IMR-90 (cell line): Measurements from ENCODE around the gene NUP37. TPM values are rescaled to one million over a fixed set of nuclear protein-coding genes. Genes with fewer than 3 reads are reported as not detected.

Experiments used
- ATAC-seq: fragments of 200-7000 bp; cut with Tn5 transposase; 2 replicates; pipeline ENCODE4 v1.9.1; 2020; ENCODE audit warnings: low read depth, mild to moderate bottlenecking, moderate library complexity
- BruUV-seq: library from RNA; stranded (reverse); fragments of 400-500 nt; replicated peaks from 2 replicates; lab custom pipeline; 2021; lab: Mats Ljungman, UMichigan
- CTCF ChIA-PET: fragments of 300-600 bp; formaldehyde crosslinking; extraction: SDS; loops from one replicate; lab custom pipeline; 2021; ENCODE audit warnings: antibody characterized with exemption; lab: Yijun Ruan, JAX
- POLR2A ChIA-PET: fragments of 300-600 bp; sonication (Branson Sonifier 250); formaldehyde crosslinking; loops from one replicate; lab custom pipeline; 2022; ENCODE audit warnings: antibody characterized with exemption; ENCODE audit not compliant: unreplicated experiment; lab: Charles Lee
- DNase-seq: peaks from one replicate; pipeline ENCODE4 v3.0.0; 2013
- H2AFZ ChIP-seq: replicated peaks from 2 replicates; pipeline ENCODE3; 2013; ENCODE audit warnings: low read length, mild to moderate bottlenecking; ENCODE audit not compliant: poor library complexity
- H2AK5ac ChIP-seq: 2 replicates; pipeline ENCODE4 v1.6.1; 2013; ENCODE audit warnings: low read depth, low read length, inconsistent platforms
- H2AK9ac ChIP-seq: replicated peaks from 2 replicates; pipeline ENCODE3; 2013; ENCODE audit warnings: mild to moderate bottlenecking, low read depth, low read length, moderate library complexity; ENCODE audit not compliant: poor library complexity
- H2BK120ac ChIP-seq: 2 replicates; pipeline ENCODE4 v1.6.1; 2013; ENCODE audit warnings: low read depth, low read length, inconsistent platforms
- H2BK15ac ChIP-seq: 3 replicates; pipeline ENCODE4 v1.6.1; 2013; ENCODE audit warnings: low read depth, low read length, inconsistent platforms
- H2BK20ac ChIP-seq: 2 replicates; pipeline ENCODE4 v1.6.1; 2013; ENCODE audit warnings: low read depth, mild to moderate bottlenecking, inconsistent platforms, low read length, moderate library complexity
- H2BK5ac ChIP-seq: 2 replicates; pipeline ENCODE4 v1.6.1; 2013; ENCODE audit warnings: mild to moderate bottlenecking, low read depth, low read length, inconsistent platforms; ENCODE audit not compliant: poor library complexity, severe bottlenecking
- H3K14ac ChIP-seq: replicated peaks from 2 replicates; pipeline ENCODE4 v1.6.1; 2013; ENCODE audit warnings: low read depth, low read length, inconsistent platforms
- H3K18ac ChIP-seq: 2 replicates; pipeline ENCODE4 v1.6.1; 2013; ENCODE audit warnings: low read depth, low read length, control low read depth
- H3K23ac ChIP-seq: 2 replicates; pipeline ENCODE4 v1.6.1; 2013; ENCODE audit warnings: low read depth, low read length, inconsistent platforms
- H3K27ac ChIP-seq: 2 replicates; pipeline ENCODE4 v1.5.1; 2013; ENCODE audit warnings: mild to moderate bottlenecking, control low read depth, low read length; ENCODE audit not compliant: insufficient read depth
- H3K27me3 ChIP-seq: 2 replicates; pipeline ENCODE4 v1.6.1; 2013; ENCODE audit warnings: low read length; ENCODE audit not compliant: control insufficient read depth, insufficient read depth
- H3K36me3 ChIP-seq: 2 replicates; pipeline ENCODE4 v1.6.1; 2013; ENCODE audit warnings: low read length, mixed read lengths; ENCODE audit not compliant: control insufficient read depth, insufficient read depth
- H3K4ac ChIP-seq: 2 replicates; pipeline ENCODE4 v1.6.1; 2013; ENCODE audit warnings: low read depth, low read length, inconsistent platforms
- H3K4me1 ChIP-seq: 2 replicates; pipeline ENCODE4 v1.6.1; 2013; ENCODE audit warnings: low read length, mixed read lengths; ENCODE audit not compliant: control insufficient read depth, insufficient read depth
- H3K4me2 ChIP-seq: 2 replicates; pipeline ENCODE4 v1.6.1; 2013; ENCODE audit warnings: low read depth, mild to moderate bottlenecking, control low read depth, low read length, moderate library complexity
- H3K4me3 ChIP-seq: 2 replicates; pipeline ENCODE4 v1.5.1; 2013; ENCODE audit warnings: low read depth, mild to moderate bottlenecking, control low read depth, low read length, moderate library complexity; ENCODE audit not compliant: insufficient read depth
- H3K56ac ChIP-seq: 2 replicates; pipeline ENCODE4 v1.6.1; 2013; ENCODE audit warnings: low read length, inconsistent platforms; ENCODE audit not compliant: insufficient read depth; ENCODE audit errors: extremely low read depth
- H3K79me1 ChIP-seq, 2 experiments: 2 replicates each; pipeline ENCODE4 v1.6.1; 2013; ENCODE audit warnings: low read length in 2 of 2, inconsistent platforms in 1 of 2, low read depth in 1 of 2
- H3K9ac ChIP-seq: 2 replicates; pipeline ENCODE4 v1.6.1; 2013; ENCODE audit warnings: low read depth, low read length, control low read depth
- H3K9me1 ChIP-seq: 2 replicates; pipeline ENCODE4 v1.6.1; 2013; ENCODE audit warnings: low read length, inconsistent platforms; ENCODE audit not compliant: insufficient read depth
- H3K9me3 ChIP-seq: 2 replicates; pipeline ENCODE4 v1.6.1; 2013; ENCODE audit warnings: low read length; ENCODE audit not compliant: control insufficient read depth, insufficient read depth
- H4K20me1 ChIP-seq: 2 replicates; pipeline ENCODE4 v1.6.1; 2013; ENCODE audit warnings: low read length, inconsistent platforms; ENCODE audit not compliant: insufficient read depth
- H4K5ac ChIP-seq: 2 replicates; pipeline ENCODE4 v1.6.1; 2013; ENCODE audit warnings: mild to moderate bottlenecking, low read depth, low read length, control low read depth
- H4K8ac ChIP-seq, 2 experiments: 2 replicates each; pipeline ENCODE4 v1.6.1; 2013; ENCODE audit warnings: low read depth in 2 of 2, low read length in 2 of 2, control low read depth in 1 of 2, inconsistent platforms in 1 of 2
- H4K91ac ChIP-seq: 2 replicates; pipeline ENCODE4 v1.6.1; 2013; ENCODE audit warnings: low read depth, low read length, inconsistent platforms; ENCODE audit not compliant: insufficient read depth
- BHLHE40 ChIP-seq: fragments of 150-350 bp; IDR thresholded peaks from 2 replicates; pipeline ENCODE4 v1.6.1; 2016; ENCODE audit warnings: mild to moderate bottlenecking, low read depth, low read length
- CEBPB ChIP-seq: IDR thresholded peaks from 2 replicates; pipeline ENCODE4 v1.6.1; 2012; ENCODE audit warnings: low read depth, low read length, improper control_type of control experiment
- CHD1 ChIP-seq: IDR thresholded peaks from 2 replicates; pipeline ENCODE4 v1.6.1; 2012; ENCODE audit warnings: low read depth, low read length, improper control_type of control experiment
- FOS ChIP-seq: fragments of 150-350 bp; IDR thresholded peaks from 2 replicates; pipeline ENCODE4 v1.6.1; 2016; ENCODE audit warnings: low read depth, low read length
- MAFK ChIP-seq: IDR thresholded peaks from 2 replicates; pipeline ENCODE4 v1.6.1; 2012; ENCODE audit warnings: low read depth, low read length, improper control_type of control experiment
- MAZ ChIP-seq: IDR thresholded peaks from 2 replicates; pipeline ENCODE4 v1.6.1; 2012; ENCODE audit warnings: low read depth, mild to moderate bottlenecking, low read length, improper control_type of control experiment, moderate library complexity, borderline replicate concordance
- MXI1 ChIP-seq: IDR thresholded peaks from 2 replicates; pipeline ENCODE4 v1.6.1; 2012; ENCODE audit warnings: low read depth, mild to moderate bottlenecking, low read length, moderate library complexity, borderline replicate concordance
- NFE2L2 ChIP-seq: fragments of 150-350 bp; IDR thresholded peaks from 2 replicates; pipeline ENCODE4 v1.6.1; 2016; ENCODE audit warnings: low read depth, mild to moderate bottlenecking, low read length
- POLR2A ChIP-seq: IDR thresholded peaks from 2 replicates; pipeline ENCODE4 v1.6.1; 2012; ENCODE audit warnings: mild to moderate bottlenecking, low read depth, low read length
- RCOR1 ChIP-seq: IDR thresholded peaks from 2 replicates; pipeline ENCODE4 v1.6.1; 2012; ENCODE audit warnings: mild to moderate bottlenecking, low read length, improper control_type of control experiment; ENCODE audit not compliant: insufficient replicate concordance
- RFX5 ChIP-seq: IDR thresholded peaks from 2 replicates; pipeline ENCODE4 v1.8.0; 2012; ENCODE audit warnings: low read depth, mild to moderate bottlenecking, low read length, moderate library complexity
- SMC3 ChIP-seq: fragments of 150-350 bp; IDR thresholded peaks from 2 replicates; pipeline ENCODE4 v1.6.1; 2016; ENCODE audit warnings: low read depth, mild to moderate bottlenecking, antibody characterized with exemption, low read length, moderate library complexity
- USF2 ChIP-seq: fragments of 150-350 bp; IDR thresholded peaks from 2 replicates; pipeline ENCODE4 v1.6.1; 2017; ENCODE audit warnings: mild to moderate bottlenecking, antibody characterized with exemption, low read length, low read depth
- WGBS, 2 experiments: methylation state at CpG; one replicate each; pipeline versions ENCODE4 v1.1.5 to v1.1.7; 2013; ENCODE audit warnings: missing lambda C conversion rate in 2 of 2; ENCODE audit not compliant: insufficient read length in 1 of 2; ENCODE audit errors: extremely low coverage in 2 of 2; 5-methylcytosine and 5-hydroxymethylcytosine counted together
- dilution Hi-C: fragments of 300-500 bp; cut with HindIII; formaldehyde crosslinking; loops from one replicate; pipeline ENCODE4 v1.14.3; 2018; ENCODE audit warnings: low sequenced_read_pairs; ENCODE audit not compliant: unreplicated experiment
- in situ Hi-C: fragments of 300-500 bp; cut with MboI; formaldehyde crosslinking; loops from 3 replicates; pipeline ENCODE4 v1.14.3; 2019; ENCODE audit warnings: low sequenced_read_pairs, inconsistent platforms, mixed read lengths
- intact Hi-C: fragments of 100-400 bp; cut with micrococcal nuclease; formaldehyde crosslinking; loops from 2 replicates; pipeline ENCODE4 v1.10.0; 2022
- polyA plus RNA-seq, 3 experiments: library from polyadenylated mRNA; depleted of rRNA; stranded (reverse); fragments of >200 nt; gene quantifications; 2 replicates each; pipeline ENCODE4 v1.2.3, GENCODE V29; 2012; ENCODE audit warnings: low replicate concordance in 1 of 3
- total RNA-seq: library from RNA; depleted of rRNA; stranded (reverse); fragments of >200 nt; gene quantifications from 2 replicates; pipeline ENCODE4 v1.2.3, GENCODE V29; 2012

Gene NUP37
- total and polyA plus RNA-seq, 2 of the 4 experiments (the other 2 are of a cell fraction), result 41.1 to 55.0 TPM

- dilution Hi-C loops, result no loop called here
- CTCF ChIA-PET, result interaction anchor here (0.7 to 1.0 kb wide), 2 partner anchors 85 to 858 kb away, joined by 3 read pairs; no protein-coding TSS in a partner anchor
- Histone ChIP-seq H3K9ac (no peak overlapping the region), H3K4ac (no peak overlapping the region), H3K23ac (no peak overlapping the region), H3K27ac (no peak overlapping the region), H4K5ac (no peak overlapping the region), H3K79me1 (no peaks in the 10 kb centered on the region), H3K14ac (no peak overlapping the region), H2AK9ac (no peak overlapping the region), H2AFZ (no peak overlapping the region), H3K56ac (no peak overlapping the region), H3K36me3 (no peaks in the 10 kb centered on the region), H3K4me3 (no peak overlapping the region), H2BK5ac (no peak overlapping the region), H2BK15ac (no peak overlapping the region), H2BK120ac (no peak overlapping the region), H4K91ac (no peak overlapping the region), H2BK20ac (no peak overlapping the region), H4K20me1 (no peaks in the 10 kb centered on the region), H3K4me1 (peaks cover 5% of the 10 kb centered on the region), H4K8ac (no peak overlapping the region), H3K27me3 (no peaks in the 10 kb centered on the region), H3K9me1 (no peaks in the 10 kb centered on the region; the same call in 1 of the 2 replicates), H3K18ac (no peak overlapping the region), H3K4me2 (no peak overlapping the region), H2AK5ac (no peak overlapping the region), H3K9me3 (no peaks in the 10 kb centered on the region)
- DNase-seq (no peak), ATAC-seq (no peak)
- intact Hi-C loops, result no loop called here
- WGBS, 2 experiments, result no CpG with 5 or more reads among the region's 2 CpGs
- BruUV-seq, result no TSS peak
- POLR2A ChIA-PET, result no interaction called here
- in situ Hi-C loops, result no loop called here
- TF ChIP-seq MAFK (no peak), CHD1 (no peak), NFE2L2 (no peak), USF2 (no peak), MXI1 (no peak), RCOR1 (no peak), FOS (no peak), SMC3 (no peak), MAZ (no peak), BHLHE40 (no peak), RFX5 (no peak), POLR2A (no peak), CEBPB (no peak)
These were observed 95.1 kb downstream of the NUP37 start for GRCh38 chr12:102024765-102025164.
